NT2/D1 (cell line): ENCODE measurements around the gene TMC5.

Experiments used
- SUZ12 ChIP-seq: IDR thresholded peaks from 2 replicates; pipeline ENCODE4 v1.6.1; 2011; ENCODE audit not compliant: insufficient read length, insufficient read depth; ENCODE audit errors: extremely low read depth
- YY1 ChIP-seq: IDR thresholded peaks from 2 replicates; pipeline ENCODE4 v1.6.1; 2011; ENCODE audit not compliant: insufficient read length, insufficient read depth
- ZNF274 ChIP-seq: IDR thresholded peaks from 2 replicates; pipeline ENCODE4 v1.6.1; 2011; ENCODE audit warnings: mild to moderate bottlenecking, low read depth, low read length

GRCh38 chr16:19432429-19432828 is 14.7 kb downstream of the TMC5 start:
- TF ChIP-seq SUZ12, result no peak
- no peak for TF ChIP-seq ZNF274
- TF ChIP-seq YY1, result no peak
